Measurements from ENCODE around the gene JHY.

DNA sequence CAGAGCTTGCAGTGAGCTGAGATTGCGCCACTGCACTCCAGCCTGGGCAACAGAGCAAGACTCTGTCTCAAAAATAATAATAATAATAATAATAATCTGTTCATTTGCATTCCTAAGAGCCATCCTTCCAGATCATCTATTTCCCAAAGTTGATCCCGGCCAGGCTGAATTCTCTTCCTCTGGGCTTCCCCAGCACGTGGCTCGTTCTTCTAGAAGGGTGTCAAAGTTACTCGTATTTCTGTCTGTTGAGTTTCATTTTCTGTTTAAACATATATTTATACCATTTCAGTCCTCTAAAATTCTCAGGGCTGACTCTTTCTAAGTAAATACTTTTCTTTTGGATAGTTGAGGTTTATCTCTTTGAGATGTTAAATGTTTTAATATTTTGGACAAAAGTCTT is 4.8 kb upstream of the JHY start:
- TF ChIP-seq, protein P1, sequence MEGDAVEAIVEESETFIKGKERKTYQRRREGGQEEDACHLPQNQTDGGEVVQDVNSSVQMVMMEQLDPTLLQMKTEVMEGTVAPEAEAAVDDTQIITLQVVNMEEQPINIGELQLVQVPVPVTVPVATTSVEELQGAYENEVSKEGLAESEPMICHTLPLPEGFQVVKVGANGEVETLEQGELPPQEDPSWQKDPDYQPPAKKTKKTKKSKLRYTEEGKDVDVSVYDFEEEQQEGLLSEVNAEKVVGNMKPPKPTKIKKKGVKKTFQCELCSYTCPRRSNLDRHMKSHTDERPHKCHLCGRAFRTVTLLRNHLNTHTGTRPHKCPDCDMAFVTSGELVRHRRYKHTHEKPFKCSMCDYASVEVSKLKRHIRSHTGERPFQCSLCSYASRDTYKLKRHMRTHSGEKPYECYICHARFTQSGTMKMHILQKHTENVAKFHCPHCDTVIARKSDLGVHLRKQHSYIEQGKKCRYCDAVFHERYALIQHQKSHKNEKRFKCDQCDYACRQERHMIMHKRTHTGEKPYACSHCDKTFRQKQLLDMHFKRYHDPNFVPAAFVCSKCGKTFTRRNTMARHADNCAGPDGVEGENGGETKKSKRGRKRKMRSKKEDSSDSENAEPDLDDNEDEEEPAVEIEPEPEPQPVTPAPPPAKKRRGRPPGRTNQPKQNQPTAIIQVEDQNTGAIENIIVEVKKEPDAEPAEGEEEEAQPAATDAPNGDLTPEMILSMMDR (IDR thresholded peaks at IDR 0.05; ENCODE audit: low read depth, low read length, missing input control), result no peak
- no peak for TF ChIP-seq FOXA2 (IDR thresholded peaks at IDR 0.05)
- TF ChIP-seq, protein P2, sequence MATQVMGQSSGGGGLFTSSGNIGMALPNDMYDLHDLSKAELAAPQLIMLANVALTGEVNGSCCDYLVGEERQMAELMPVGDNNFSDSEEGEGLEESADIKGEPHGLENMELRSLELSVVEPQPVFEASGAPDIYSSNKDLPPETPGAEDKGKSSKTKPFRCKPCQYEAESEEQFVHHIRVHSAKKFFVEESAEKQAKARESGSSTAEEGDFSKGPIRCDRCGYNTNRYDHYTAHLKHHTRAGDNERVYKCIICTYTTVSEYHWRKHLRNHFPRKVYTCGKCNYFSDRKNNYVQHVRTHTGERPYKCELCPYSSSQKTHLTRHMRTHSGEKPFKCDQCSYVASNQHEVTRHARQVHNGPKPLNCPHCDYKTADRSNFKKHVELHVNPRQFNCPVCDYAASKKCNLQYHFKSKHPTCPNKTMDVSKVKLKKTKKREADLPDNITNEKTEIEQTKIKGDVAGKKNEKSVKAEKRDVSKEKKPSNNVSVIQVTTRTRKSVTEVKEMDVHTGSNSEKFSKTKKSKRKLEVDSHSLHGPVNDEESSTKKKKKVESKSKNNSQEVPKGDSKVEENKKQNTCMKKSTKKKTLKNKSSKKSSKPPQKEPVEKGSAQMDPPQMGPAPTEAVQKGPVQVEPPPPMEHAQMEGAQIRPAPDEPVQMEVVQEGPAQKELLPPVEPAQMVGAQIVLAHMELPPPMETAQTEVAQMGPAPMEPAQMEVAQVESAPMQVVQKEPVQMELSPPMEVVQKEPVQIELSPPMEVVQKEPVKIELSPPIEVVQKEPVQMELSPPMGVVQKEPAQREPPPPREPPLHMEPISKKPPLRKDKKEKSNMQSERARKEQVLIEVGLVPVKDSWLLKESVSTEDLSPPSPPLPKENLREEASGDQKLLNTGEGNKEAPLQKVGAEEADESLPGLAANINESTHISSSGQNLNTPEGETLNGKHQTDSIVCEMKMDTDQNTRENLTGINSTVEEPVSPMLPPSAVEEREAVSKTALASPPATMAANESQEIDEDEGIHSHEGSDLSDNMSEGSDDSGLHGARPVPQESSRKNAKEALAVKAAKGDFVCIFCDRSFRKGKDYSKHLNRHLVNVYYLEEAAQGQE (IDR thresholded peaks at IDR 0.05), result no peak
- no peak for TF ChIP-seq TAF1 (conservative IDR thresholded peaks at IDR 0.05)
- TF ChIP-seq SP1 (IDR thresholded peaks at IDR 0.05), result no peak
- no peak for TF ChIP-seq YY1 (IDR thresholded peaks at IDR 0.05)
- TF ChIP-seq FOXA1 (IDR thresholded peaks at IDR 0.05), result no peak
